Aorta (tissue), 5 donors: Measurements from ENCODE around the gene ABHD1. TPM values are rescaled to one million over a fixed set of nuclear protein-coding genes. Genes with fewer than 3 reads are reported as not detected.

ENCODE experiments used
- ATAC-seq: fragments of 200-7000 bp; cut with Tn5 transposase; one replicate; pipeline ENCODE4 v1.9.1; 2022; ENCODE audit warnings: moderate library complexity; ENCODE audit not compliant: low FRiP score
- DNase-seq, 2 donors: peaks; one replicate each; pipeline ENCODE4 v3.0.0-alpha.2; 2020
- H3K27ac ChIP-seq, 2 donors: one replicate each; pipeline ENCODE4 v1.5.1; 2013; ENCODE audit warnings: low read length in 2 of 2, mild to moderate bottlenecking in 2 of 2, moderate library complexity in 2 of 2, control low read depth in 1 of 2, inconsistent platforms in 1 of 2, low read depth in 1 of 2
- H3K27me3 ChIP-seq, 2 donors: one replicate each; pipeline ENCODE4 v1.6.1; 2013; ENCODE audit warnings: control low read depth in 1 of 2, low read length in 1 of 2, mild to moderate bottlenecking in 1 of 2, moderate library complexity in 1 of 2; ENCODE audit not compliant: insufficient read depth in 2 of 2, control insufficient read depth in 1 of 2
- H3K36me3 ChIP-seq, 2 donors: one replicate each; pipeline ENCODE4 v1.6.1; 2013; ENCODE audit warnings: control low read depth in 1 of 2, low read length in 1 of 2, mild to moderate bottlenecking in 1 of 2; ENCODE audit not compliant: insufficient read depth in 2 of 2, control insufficient read depth in 1 of 2
- H3K4me1 ChIP-seq, 2 donors: one replicate each; pipeline ENCODE4 v1.6.1; 2013; ENCODE audit warnings: low read length in 2 of 2, control low read depth in 1 of 2, mild to moderate bottlenecking in 1 of 2, moderate library complexity in 1 of 2; ENCODE audit not compliant: insufficient read depth in 2 of 2, control insufficient read depth in 1 of 2
- H3K4me3 ChIP-seq, 2 donors: one replicate each; pipeline ENCODE4 v1.5.1; 2013; ENCODE audit warnings: low read length in 2 of 2, control low read depth in 1 of 2, mild to moderate bottlenecking in 1 of 2
- H3K9me3 ChIP-seq: one replicate; pipeline ENCODE4 v1.6.1; 2013; ENCODE audit warnings: mild to moderate bottlenecking, low read length; ENCODE audit not compliant: control insufficient read depth
- WGBS, 2 donors: extraction: QIAGEN DNeasy Blood & Tissue Kit; methylation state at CpG; one replicate each; pipeline ENCODE4 v1.1.7; 2013; 5-methylcytosine and 5-hydroxymethylcytosine counted together
- intact Hi-C, 2 donors: fragments of 100-400 bp; cut with DNase I; formaldehyde crosslinking; loops; one replicate each; pipeline versions ENCODE4 v1.14.2 to v1.15.0; 2022
- polyA plus RNA-seq, 2 donors: library from polyadenylated mRNA; stranded (reverse); fragments of 200-250 nt; gene quantifications; one replicate each; pipeline ENCODE4 v1.2.3, GENCODE V29; 2013
- total RNA-seq, 2 donors: library from RNA; stranded (reverse); fragmentation: NEBNext Ultra II Directional; extraction: Animal tissue kit (Norgen Biotek cat#: 25700); gene quantifications; one replicate each; pipeline ENCODE4 v1.2.1, GENCODE V29; 2021
- donor health status: healthy with polysubstance abuse.
- donor health status: Bipolar disorder and iron deficiency.
- donor health status: DM: no; HTN: no; CAD: no.
- donor health status: DM: no; HTN: no; CAD: no.
- donor health status: DM: yes; HTN: yes; CAD: no.

ABHD1 gene
- total and polyA plus RNA-seq, 4 donors: 0.08 to 0.90 TPM; not detected in 2

DNA sequence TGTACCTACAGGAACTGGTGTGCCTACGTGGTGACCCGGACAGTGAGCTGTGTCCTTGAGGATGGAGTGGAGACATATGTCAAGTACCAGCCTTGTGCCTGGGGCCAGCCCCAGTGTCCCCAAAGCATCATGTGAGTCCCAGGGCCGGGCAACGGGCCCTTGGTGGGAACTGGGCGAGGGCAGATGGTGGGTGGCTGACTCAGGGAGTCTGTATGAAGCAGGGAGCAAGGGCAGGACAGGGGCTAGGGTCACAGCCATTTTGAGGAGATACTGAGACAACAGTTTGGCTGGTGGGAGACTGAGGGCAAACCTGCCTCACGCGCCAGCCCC lies 43.5 kb upstream of the ABHD1 start:
- H3K9me3 ChIP-seq: no peaks in the 10 kb centered on the region
- intact Hi-C loops: loop anchor here (5.0 kb wide), 1 partner anchor 48 kb away; the partner anchor contains the start of gene TMEM214 (in 2 of the 2)
- peaks cover 0 to 2% of the 10 kb centered on the region in 2 donors for H3K36me3 ChIP-seq
- WGBS, 2 donors: 3 to 10% methylated on average over 7 of the region's 7 CpGs
- no peak for DNase-seq
- no peak for ATAC-seq
- H3K27me3 ChIP-seq: no peaks in the 10 kb centered on the region
- no peaks in the 10 kb centered on the region for H3K4me1 ChIP-seq
- peak overlapping the region; percentile 3 to 56 for H3K27ac ChIP-seq
- peak overlapping the region; percentile 28 to 77 for H3K4me3 ChIP-seq

DNA sequence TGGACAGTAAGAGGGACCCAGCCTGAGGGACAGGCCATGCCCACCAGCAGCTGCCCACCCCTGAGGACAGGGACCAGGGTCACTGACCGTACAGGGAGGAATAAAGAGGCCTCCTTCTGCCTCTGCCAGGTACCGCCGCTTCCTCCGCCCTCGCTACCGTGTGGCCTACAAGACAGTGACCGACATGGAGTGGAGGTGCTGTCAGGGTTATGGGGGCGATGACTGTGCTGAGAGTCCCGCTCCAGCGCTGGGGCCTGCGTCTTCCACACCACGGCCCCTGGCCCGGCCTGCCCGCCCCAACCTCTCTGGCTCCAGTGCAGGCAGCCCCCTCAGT lies 43.0 kb upstream of the ABHD1 start:
- Histone ChIP-seq H3K9me3 (no peaks in the 10 kb centered on the region), H3K27ac (peak overlapping the region in 1 of 2 donors; percentile 56), H3K27me3 (no peaks in the 10 kb centered on the region), H3K36me3 (peaks cover 0 to 2% of the 10 kb centered on the region in 2 donors), H3K4me1 (no peaks in the 10 kb centered on the region), H3K4me3 (peak overlapping the region in 1 of 2 donors; percentile 77)
- DNase-seq (peak in 1 of 2 donors; percentile 61), ATAC-seq (no peak)
- intact Hi-C loops: loop anchor here (5.0 kb wide), 1 partner anchor 48 kb away; the partner anchor contains the start of gene TMEM214 (in 2 of the 2)
- WGBS, 2 donors: 48 to 52% methylated on average over 14 of the region's 14 CpGs

DNA sequence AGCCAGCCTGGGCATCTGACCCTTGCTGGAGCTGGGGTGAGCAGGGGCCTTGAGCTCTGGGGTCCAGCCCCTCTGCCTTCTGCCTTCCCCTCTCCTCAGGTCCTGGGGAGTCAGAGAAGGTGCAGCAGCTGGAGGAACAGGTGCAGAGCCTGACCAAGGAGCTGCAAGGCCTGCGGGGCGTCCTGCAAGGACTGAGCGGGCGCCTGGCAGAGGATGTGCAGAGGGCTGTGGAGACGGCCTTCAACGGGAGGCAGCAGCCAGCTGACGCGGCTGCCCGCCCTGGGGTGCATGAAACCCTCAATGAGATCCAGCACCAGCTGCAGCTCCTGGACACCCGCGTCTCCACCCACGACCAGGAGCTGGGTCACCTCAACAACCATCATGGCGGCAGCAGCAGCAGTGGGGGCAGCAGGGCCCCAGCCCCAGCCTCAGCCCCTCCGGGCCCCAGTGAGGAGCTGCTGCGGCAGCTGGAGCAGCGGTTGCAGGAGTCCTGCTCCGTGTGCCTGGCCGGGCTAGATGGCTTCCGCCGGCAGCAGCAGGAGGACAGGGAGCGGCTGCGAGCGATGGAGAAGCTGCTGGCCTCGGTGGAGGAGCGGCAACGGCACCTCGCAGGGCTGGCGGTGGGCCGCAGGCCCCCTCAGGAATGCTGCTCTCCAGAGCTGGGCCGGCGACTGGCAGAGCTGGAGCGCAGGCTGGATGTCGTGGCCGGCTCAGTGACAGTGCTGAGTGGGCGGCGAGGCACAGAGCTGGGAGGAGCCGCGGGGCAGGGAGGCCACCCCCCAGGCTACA lies 41.4 kb upstream of the ABHD1 start:
- ATAC-seq (no peak), DNase-seq (no peak)
- Histone ChIP-seq H3K4me3 (no peak overlapping the region), H3K27me3 (no peaks in the 10 kb centered on the region), H3K36me3 (peaks cover 0 to 2% of the 10 kb centered on the region in 2 donors), H3K27ac (no peak overlapping the region), H3K9me3 (no peaks in the 10 kb centered on the region), H3K4me1 (no peaks in the 10 kb centered on the region)
- 80 to 85% methylated on average over 38 of the region's 38 CpGs for WGBS, 2 donors
- intact Hi-C loops: loop anchor here (5.0 kb wide), 1 partner anchor 50 kb away; the partner anchor contains the start of gene TMEM214 (in 2 of the 2)

GRCh38 chr2:27082773-27083409 lies 40.7 kb upstream of the ABHD1 start:
- Histone ChIP-seq H3K4me3 (no peak overlapping the region), H3K4me1 (no peaks in the 10 kb centered on the region), H3K27me3 (no peaks in the 10 kb centered on the region), H3K36me3 (peaks cover 0 to 2% of the 10 kb centered on the region in 2 donors), H3K9me3 (no peaks in the 10 kb centered on the region), H3K27ac (no peak overlapping the region)
- DNase-seq (no peak), ATAC-seq (no peak)
- intact Hi-C loops: loop anchor here (5.0 kb wide), 1 partner anchor 51 kb away; the partner anchor contains the start of gene TMEM214 (in 2 of the 2)
- WGBS, 2 donors: 81 to 83% methylated on average over 26 to 27 of the region's 27 CpGs

- H3K9me3 ChIP-seq: no peaks in the 10 kb centered on the region
- H3K27ac ChIP-seq: no peak overlapping the region
- H3K36me3 ChIP-seq: peaks cover 0 to 2% of the 10 kb centered on the region in 2 donors
- WGBS, 2 donors: 72 to 79% methylated on average over 19 to 20 of the region's 20 CpGs
- no peaks in the 10 kb centered on the region for H3K4me1 ChIP-seq
- no peaks in the 10 kb centered on the region for H3K27me3 ChIP-seq
- no peak for DNase-seq
- intact Hi-C loops: loop anchor here (5.0 kb wide), 1 partner anchor 51 kb away; the partner anchor contains the start of gene TMEM214 (in 2 of the 2)
- no peak overlapping the region for H3K4me3 ChIP-seq
- no peak for ATAC-seq
Measured at GRCh38 chr2:27083410-27084296, 40.0 kb upstream of the ABHD1 start.

DNA sequence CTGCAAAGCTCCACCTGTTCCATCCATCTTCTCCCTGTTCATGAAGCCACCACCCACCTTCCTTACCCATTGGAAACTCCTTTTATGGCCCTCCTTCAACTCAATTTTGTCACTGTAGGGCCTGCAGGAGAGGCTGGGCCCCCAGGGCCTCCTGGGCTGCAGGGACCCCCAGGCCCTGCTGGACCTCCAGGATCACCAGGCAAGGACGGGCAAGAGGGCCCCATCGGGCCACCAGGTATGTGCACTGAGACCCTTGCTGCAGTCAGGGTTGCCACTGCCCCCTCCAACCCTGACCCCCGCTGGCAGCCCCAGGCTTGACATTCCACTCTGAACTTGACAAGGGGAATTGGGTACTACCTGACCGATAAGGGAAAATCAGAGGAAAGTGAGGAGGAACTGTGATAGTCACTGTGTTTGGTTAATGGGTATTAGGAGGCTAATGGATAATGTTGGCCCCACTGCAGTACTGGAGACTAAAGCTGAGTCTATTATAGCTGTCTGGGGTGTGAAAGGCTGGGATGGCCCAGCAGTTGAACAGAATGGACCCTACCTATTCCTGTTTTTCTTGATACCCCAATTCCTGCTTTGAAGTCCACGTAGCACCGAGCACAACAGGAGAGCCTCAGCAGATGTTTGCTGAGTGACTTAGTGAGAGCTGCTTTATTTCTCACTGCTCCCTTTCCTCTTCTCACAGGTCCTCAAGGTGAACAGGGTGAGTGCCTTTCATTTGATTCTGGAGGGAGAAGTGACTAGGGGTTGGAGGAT lies 39.1 kb upstream of the ABHD1 start:
- WGBS, 2 donors: 82 to 85% methylated on average over 6 of the region's 6 CpGs
- Histone ChIP-seq H3K4me3 (no peak overlapping the region), H3K27ac (no peak overlapping the region), H3K27me3 (no peaks in the 10 kb centered on the region), H3K9me3 (no peaks in the 10 kb centered on the region), H3K36me3 (peaks cover 0 to 2% of the 10 kb centered on the region in 2 donors), H3K4me1 (no peaks in the 10 kb centered on the region)
- intact Hi-C loops: loop anchor here (5.0 kb wide), 4 partner anchors 32 to 122 kb away; partner anchors contain the start of genes TMEM214 (in 2 of the 2), AGBL5 (in 1 of the 2) and PREB (in 1 of the 2)
- DNase-seq: no peak
- no peak for ATAC-seq

GRCh38 chr2:27085062-27085672 lies 38.4 kb upstream of the ABHD1 start:
- DNase-seq: no peak
- Histone ChIP-seq H3K27ac (no peak overlapping the region), H3K9me3 (no peaks in the 10 kb centered on the region), H3K36me3 (peaks cover 0 to 2% of the 10 kb centered on the region in 2 donors), H3K4me1 (no peaks in the 10 kb centered on the region), H3K27me3 (no peaks in the 10 kb centered on the region), H3K4me3 (no peak overlapping the region)
- intact Hi-C loops: loop anchor here (5.0 kb wide), 3 partner anchors 33 to 123 kb away; partner anchors contain the start of genes AGBL5 (in 1 of the 2) and PREB (in 1 of the 2)
- no peak for ATAC-seq
- WGBS, 2 donors: 52 to 53% methylated on average over 10 of the region's 10 CpGs
